Measurements from ENCODE around the gene ZFX.

GRCh38 chrX:24229976-24230375, 80.4 kb downstream of the ZFX start:
- TF ChIP-seq ASH2L (IDR thresholded peaks at IDR 0.05; ENCODE audit: borderline replicate concordance, low read depth) (no peak), RAD21 (IDR thresholded peaks at IDR 0.05; ENCODE audit: insufficient read depth, low read depth, low read length) (no peak), CEBPB (IDR thresholded peaks at IDR 0.05; ENCODE audit: borderline replicate concordance in 1 of 2, low read depth in 2 of 2, low read length in 2 of 2) (no peak), ESRRA (IDR thresholded peaks at IDR 0.05; ENCODE audit: low read length) (no peak), ZNF274 (IDR thresholded peaks at IDR 0.05; ENCODE audit: insufficient read depth, insufficient read length) (no peak), TAF1 (IDR thresholded peaks at IDR 0.05; ENCODE audit: borderline replicate concordance, low read depth, low read length) (no peak), USF2 (IDR thresholded peaks at IDR 0.05; ENCODE audit: borderline replicate concordance, low read depth, low read length) (no peak), PML (IDR thresholded peaks at IDR 0.05; ENCODE audit: low read length) (no peak), EP300 (IDR thresholded peaks at IDR 0.05; ENCODE audit: borderline replicate concordance in 1 of 2, control insufficient read depth in 1 of 2, low read depth in 2 of 2, low read length in 2 of 2) (no peak), EZH2 (IDR thresholded peaks at IDR 0.05; ENCODE audit: borderline replicate concordance, control insufficient read depth, low read depth, low read length) (no peak), POLR2AphosphoS5 (IDR thresholded peaks at IDR 0.05; ENCODE audit: low read length) (no peak)
- TF ChIP-seq, protein P1, sequence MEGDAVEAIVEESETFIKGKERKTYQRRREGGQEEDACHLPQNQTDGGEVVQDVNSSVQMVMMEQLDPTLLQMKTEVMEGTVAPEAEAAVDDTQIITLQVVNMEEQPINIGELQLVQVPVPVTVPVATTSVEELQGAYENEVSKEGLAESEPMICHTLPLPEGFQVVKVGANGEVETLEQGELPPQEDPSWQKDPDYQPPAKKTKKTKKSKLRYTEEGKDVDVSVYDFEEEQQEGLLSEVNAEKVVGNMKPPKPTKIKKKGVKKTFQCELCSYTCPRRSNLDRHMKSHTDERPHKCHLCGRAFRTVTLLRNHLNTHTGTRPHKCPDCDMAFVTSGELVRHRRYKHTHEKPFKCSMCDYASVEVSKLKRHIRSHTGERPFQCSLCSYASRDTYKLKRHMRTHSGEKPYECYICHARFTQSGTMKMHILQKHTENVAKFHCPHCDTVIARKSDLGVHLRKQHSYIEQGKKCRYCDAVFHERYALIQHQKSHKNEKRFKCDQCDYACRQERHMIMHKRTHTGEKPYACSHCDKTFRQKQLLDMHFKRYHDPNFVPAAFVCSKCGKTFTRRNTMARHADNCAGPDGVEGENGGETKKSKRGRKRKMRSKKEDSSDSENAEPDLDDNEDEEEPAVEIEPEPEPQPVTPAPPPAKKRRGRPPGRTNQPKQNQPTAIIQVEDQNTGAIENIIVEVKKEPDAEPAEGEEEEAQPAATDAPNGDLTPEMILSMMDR (IDR thresholded peaks at IDR 0.05 in 2 of 3, conservative IDR thresholded peaks at IDR 0.05 in 1 of 3; ENCODE audit: control insufficient read depth in 2 of 3, extremely low read depth in 1 of 3, insufficient read depth in 1 of 3, low read depth in 3 of 3, low read length in 3 of 3): no peak
- TF ChIP-seq, protein P2, sequence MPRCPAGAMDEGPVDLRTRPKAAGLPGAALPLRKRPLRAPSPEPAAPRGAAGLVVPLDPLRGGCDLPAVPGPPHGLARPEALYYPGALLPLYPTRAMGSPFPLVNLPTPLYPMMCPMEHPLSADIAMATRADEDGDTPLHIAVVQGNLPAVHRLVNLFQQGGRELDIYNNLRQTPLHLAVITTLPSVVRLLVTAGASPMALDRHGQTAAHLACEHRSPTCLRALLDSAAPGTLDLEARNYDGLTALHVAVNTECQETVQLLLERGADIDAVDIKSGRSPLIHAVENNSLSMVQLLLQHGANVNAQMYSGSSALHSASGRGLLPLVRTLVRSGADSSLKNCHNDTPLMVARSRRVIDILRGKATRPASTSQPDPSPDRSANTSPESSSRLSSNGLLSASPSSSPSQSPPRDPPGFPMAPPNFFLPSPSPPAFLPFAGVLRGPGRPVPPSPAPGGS (IDR thresholded peaks at IDR 0.05; ENCODE audit: borderline replicate concordance, insufficient read depth, low read depth, low read length, poor library complexity, severe bottlenecking): no peak
